SH-SY5Y (cell line): ENCODE measurements around the gene GASK1A.

ENCODE experiments used
- GATA2 ChIP-seq: IDR thresholded peaks from 2 replicates; pipeline ENCODE4 v1.6.1; 2011; ENCODE audit warnings: mild to moderate bottlenecking, low read depth, low read length
- GATA3 ChIP-seq: IDR thresholded peaks from 2 replicates; pipeline ENCODE4 v1.6.1; 2011; ENCODE audit warnings: low read depth, mild to moderate bottlenecking, low read length, moderate library complexity

DNA sequence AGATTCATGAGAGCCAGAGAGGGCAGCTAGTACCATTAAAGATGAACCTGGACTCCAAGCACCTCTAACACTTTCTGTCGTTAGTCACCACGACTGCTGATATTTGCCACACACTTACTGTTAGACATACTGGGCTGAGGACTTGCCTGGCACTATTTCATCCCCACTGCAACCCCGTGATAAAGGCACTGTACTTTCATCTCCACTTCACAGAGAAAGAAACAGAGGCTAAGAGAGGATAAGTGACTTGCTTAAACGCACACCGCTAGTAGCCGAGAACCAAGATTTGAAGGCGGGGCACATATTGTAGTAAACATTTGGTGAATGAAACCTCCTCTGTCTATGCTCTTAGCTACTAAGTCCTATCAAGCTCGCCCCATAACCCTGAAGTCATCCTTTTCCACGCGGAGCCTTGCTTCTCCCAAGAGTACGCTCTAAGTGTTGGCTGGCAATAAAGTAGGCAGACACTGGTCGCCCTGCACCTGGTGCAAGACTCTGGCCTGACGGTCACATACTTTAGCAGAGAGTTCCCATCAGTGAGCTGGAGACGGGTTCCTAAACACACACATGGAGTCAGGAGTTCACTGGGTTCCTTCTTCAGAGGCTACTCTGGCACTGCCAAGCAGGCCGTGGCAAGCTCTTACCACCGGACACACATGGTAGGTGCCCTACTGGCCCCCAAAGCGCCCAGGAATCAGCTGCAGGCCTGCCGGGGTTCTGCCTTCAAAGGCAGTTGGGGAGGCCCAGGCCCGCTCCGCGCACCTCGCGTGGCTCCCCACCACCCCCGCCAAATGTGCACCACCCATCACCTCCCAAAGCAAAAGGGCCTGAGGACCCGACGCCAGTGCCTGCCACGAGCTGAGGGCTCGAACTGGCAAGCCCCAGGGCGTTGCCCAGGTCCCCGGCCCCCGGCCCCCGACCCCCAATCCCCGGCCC, 125.8 kb downstream of the GASK1A start:
- TF ChIP-seq GATA2 = no peak
- no peak for TF ChIP-seq GATA3
